H1 (cell line): ENCODE data around the gene ARL2. TPM values are rescaled to one million over a fixed set of nuclear protein-coding genes. Genes with fewer than 3 reads are reported as not detected.

Experiments
- CTCF ChIA-PET: fragments of 300-600 bp; sonication (Branson Sonifier 250); formaldehyde crosslinking; loops from one replicate; lab custom pipeline; 2021; ENCODE audit not compliant: partially characterized antibody; lab: Charles Lee
- POLR2A ChIA-PET: fragments of 300-600 bp; sonication (Branson Sonifier 250); formaldehyde crosslinking; loops from one replicate; lab custom pipeline; 2021; ENCODE audit warnings: inconsistent platforms; ENCODE audit not compliant: partially characterized antibody; lab: Charles Lee
- DNase-seq, 2 experiments: peaks; one replicate each; pipeline versions ENCODE4 v3.0.0 to v3.0.0-alpha.2; 2010 to 2022; ENCODE audit warnings: low spot score in 2 of 2, low read depth in 1 of 2, mixed read lengths in 1 of 2
- FAIRE-seq: peaks from 2 replicates; lab custom pipeline; 2011; peaks lifted over from hg19 to GRCh38; lab: Jason Lieb, UNC
- H2AFZ ChIP-seq: 2 replicates; pipeline ENCODE4 v1.8.1; 2012; ENCODE audit warnings: low read length, inconsistent platforms
- H2AK5ac ChIP-seq: 2 replicates; pipeline ENCODE4 v1.6.1; 2013; ENCODE audit warnings: low read depth, low read length
- H2BK120ac ChIP-seq: replicated peaks from 2 replicates; pipeline ENCODE3; 2013; ENCODE audit warnings: low read depth, low read length, inconsistent platforms
- H2BK12ac ChIP-seq: 2 replicates; pipeline ENCODE4 v1.6.1; 2013; ENCODE audit warnings: low read depth, low read length
- H2BK15ac ChIP-seq: 2 replicates; pipeline ENCODE4 v1.6.1; 2013; ENCODE audit warnings: low read length
- H2BK20ac ChIP-seq: 2 replicates; pipeline ENCODE4 v1.6.1; 2013; ENCODE audit warnings: low read length
- H2BK5ac ChIP-seq: 2 replicates; pipeline ENCODE4 v1.6.1; 2013; ENCODE audit warnings: low read depth, low read length
- H3K14ac ChIP-seq: 2 replicates; pipeline ENCODE4 v1.6.1; 2013; ENCODE audit warnings: inconsistent platforms; ENCODE audit not compliant: insufficient read length
- H3K18ac ChIP-seq: 2 replicates; pipeline ENCODE4 v1.6.1; 2013; ENCODE audit warnings: low read length; ENCODE audit errors: extremely low read depth
- H3K23ac ChIP-seq: 2 replicates; pipeline ENCODE4 v1.6.1; 2013; ENCODE audit warnings: inconsistent platforms; ENCODE audit not compliant: insufficient read length
- H3K23me2 ChIP-seq: 2 replicates; pipeline ENCODE4 v1.6.1; 2013; ENCODE audit warnings: low read depth, low read length
- H3K27ac ChIP-seq: 2 replicates; pipeline ENCODE4 v1.6.1; 2011; ENCODE audit warnings: low read depth, low read length, inconsistent platforms
- H3K27me3 ChIP-seq, 4 experiments: replicated peaks in 1 of 4; 1 replicate in 1 of 4; 2 replicates in 3 of 4; pipeline versions ENCODE4 v1.6.1 to v1.8.1; 2011 to 2013; ENCODE audit warnings: low read length in 3 of 4, mild to moderate bottlenecking in 3 of 4, inconsistent platforms in 2 of 4, mixed read lengths in 2 of 4, moderate library complexity in 1 of 4; ENCODE audit not compliant: control insufficient read depth in 3 of 4, insufficient read depth in 3 of 4; ENCODE audit errors: extremely low read depth in 1 of 4
- H3K36me3 ChIP-seq, 4 experiments: 2 replicates each; pipeline versions ENCODE4 v1.6.1 to v1.8.1; 2011 to 2013; ENCODE audit warnings: mild to moderate bottlenecking in 4 of 4, low read length in 3 of 4, moderate library complexity in 2 of 4, control low read depth in 1 of 4, inconsistent platforms in 1 of 4; ENCODE audit not compliant: insufficient read depth in 4 of 4, control insufficient read depth in 2 of 4
- H3K4ac ChIP-seq: replicated peaks from 2 replicates; pipeline ENCODE3; 2013; ENCODE audit warnings: low read length, low read depth, mixed read lengths, inconsistent platforms; ENCODE audit not compliant: insufficient read length
- H3K4me1 ChIP-seq, 4 experiments: replicated peaks in 1 of 4; 1 replicate in 1 of 4; 2 replicates in 3 of 4; pipeline versions ENCODE4 v1.6.1 to v1.8.1; 2011 to 2013; ENCODE audit warnings: low read length in 3 of 4, inconsistent platforms in 2 of 4, mixed read lengths in 1 of 4; ENCODE audit not compliant: insufficient read depth in 4 of 4, control insufficient read depth in 3 of 4
- H3K4me2 ChIP-seq, 2 experiments: 2 replicates each; pipeline versions ENCODE4 v1.6.1 to v1.8.1; 2011 to 2013; ENCODE audit warnings: low read depth in 2 of 2, low read length in 2 of 2, control low read depth in 1 of 2, inconsistent platforms in 1 of 2, mild to moderate bottlenecking in 1 of 2; ENCODE audit not compliant: insufficient read depth in 1 of 2
- H3K4me3 ChIP-seq, 4 experiments: fragments of 200-600, 300-600 bp in 1 of 4; sonication (generic), shearing (Covaris generic), sonication (Bioruptor Twin) in 1 of 4; 2 replicates each; pipeline versions ENCODE4 v1.5.1 to v1.8.1; 2011 to 2016; ENCODE audit warnings: low read length in 4 of 4, low read depth in 3 of 4, control low read depth in 2 of 4, inconsistent platforms in 2 of 4, mild to moderate bottlenecking in 2 of 4, mixed read lengths in 1 of 4, moderate library complexity in 1 of 4; ENCODE audit not compliant: insufficient read depth in 2 of 4; ENCODE audit errors: extremely low read depth in 1 of 4
- H3K56ac ChIP-seq: replicated peaks from 2 replicates; pipeline ENCODE3; 2013; ENCODE audit warnings: low read depth, mild to moderate bottlenecking, mixed read lengths, low read length, inconsistent platforms; ENCODE audit not compliant: insufficient read length
- H3K79me1 ChIP-seq: 2 replicates; pipeline ENCODE4 v1.6.1; 2013; ENCODE audit warnings: low read depth, low read length, control low read depth
- H3K79me2 ChIP-seq, 2 experiments: 2 replicates each; pipeline versions ENCODE4 v1.6.1 to v1.8.1; 2012 to 2013; ENCODE audit warnings: low read length in 2 of 2, mild to moderate bottlenecking in 2 of 2, inconsistent platforms in 1 of 2; ENCODE audit not compliant: insufficient read depth in 2 of 2, control insufficient read depth in 1 of 2
- H3K9ac ChIP-seq, 4 experiments: replicated peaks in 1 of 4; 1 replicate in 1 of 4; 2 replicates in 3 of 4; pipeline versions ENCODE4 v1.6.1 to v1.8.1; 2011 to 2013; ENCODE audit warnings: low read depth in 3 of 4, low read length in 3 of 4, control low read depth in 2 of 4, mild to moderate bottlenecking in 2 of 4, moderate library complexity in 2 of 4, inconsistent platforms in 1 of 4; ENCODE audit errors: extremely low read depth in 1 of 4
- H3K9me3 ChIP-seq, 2 experiments: 2 replicates each; pipeline versions ENCODE4 v1.6.1 to v1.8.1; 2012 to 2013; ENCODE audit warnings: mild to moderate bottlenecking in 2 of 2, moderate library complexity in 2 of 2, control low read depth in 1 of 2, inconsistent platforms in 1 of 2, low read depth in 1 of 2, low read length in 1 of 2, mixed read lengths in 1 of 2; ENCODE audit not compliant: insufficient read depth in 2 of 2
- H4K20me1 ChIP-seq, 2 experiments: replicated peaks in 1 of 2; 2 replicates each; pipeline versions ENCODE3 to v1.8.1; 2011 to 2013; ENCODE audit warnings: inconsistent platforms in 2 of 2, low read length in 2 of 2, mild to moderate bottlenecking in 1 of 2; ENCODE audit not compliant: insufficient read depth in 2 of 2, control insufficient read depth in 1 of 2
- H4K5ac ChIP-seq: 2 replicates; pipeline ENCODE4 v1.6.1; 2013; ENCODE audit warnings: low read length, low read depth, mixed read lengths, inconsistent platforms; ENCODE audit not compliant: insufficient read length
- H4K8ac ChIP-seq: 2 replicates; pipeline ENCODE4 v1.8.0; 2013; ENCODE audit warnings: mild to moderate bottlenecking, moderate library complexity, low read length, inconsistent platforms; ENCODE audit not compliant: insufficient read depth; ENCODE audit errors: extremely low read depth
- H4K91ac ChIP-seq: replicated peaks from 2 replicates; pipeline ENCODE3; 2013; ENCODE audit warnings: low read length, mixed read lengths, inconsistent platforms; ENCODE audit not compliant: insufficient read length
- JUND ChIP-seq: IDR thresholded peaks from 2 replicates; pipeline ENCODE4 v1.6.1; 2011; ENCODE audit warnings: mild to moderate bottlenecking, improper control_type of control experiment, low read length
- RBBP5 ChIP-seq: IDR thresholded peaks from 2 replicates; pipeline ENCODE4 v1.7.1; 2012; ENCODE audit warnings: low read depth, mild to moderate bottlenecking, inconsistent platforms, low read length, moderate library complexity, borderline replicate concordance
- SRF ChIP-seq: IDR thresholded peaks from 2 replicates; pipeline ENCODE4 v1.6.1; 2011; ENCODE audit warnings: mild to moderate bottlenecking, low read depth, low read length, moderate library complexity
- WGBS, 2 experiments: shearing (Covaris generic) in 1 of 2; methylation state at CpG; one replicate each; pipeline versions ENCODE4 v1.1.6 to v1.1.7; 2013 to 2015; ENCODE audit warnings: low lambda C conversion rate in 2 of 2, mixed read lengths in 2 of 2, inconsistent platforms in 1 of 2, low coverage in 1 of 2, missing lambda C conversion rate in 1 of 2; ENCODE audit not compliant: insufficient replicate concordance in 2 of 2, insufficient coverage in 1 of 2, insufficient read length in 1 of 2; ENCODE audit errors: extremely low coverage in 1 of 2, missing lambda C conversion rate in 1 of 2; 5-methylcytosine and 5-hydroxymethylcytosine counted together
- polyA plus RNA-seq, 7 experiments: library from polyadenylated mRNA; depleted of rRNA in 3 of 7; stranded (reverse) in 5 of 7; unstranded in 2 of 7; fragments of >200 nt in 5 of 7; fragments of 200-250 nt in 2 of 7; gene quantifications; 1 replicate in 5 of 7; 2 replicates in 1 of 7; 4 replicates in 1 of 7; pipeline versions ENCODE4 v1.2.1 to v1.2.3, GENCODE V29; 2011 to 2013; ENCODE audit warnings: missing spikeins in 2 of 7, mixed read lengths in 2 of 7
- total RNA-seq: library from RNA; stranded (reverse); fragmentation: NEBNext Ultra II Directional; extraction: Animal tissue kit (Norgen Biotek cat#: 25700); gene quantifications from 2 replicates; pipeline ENCODE4 v1.2.1, GENCODE V29; 2021

Gene ARL2
- total and polyA plus RNA-seq, 2 of the 8 experiments (the other 6 are each of a cell fraction or from before 2014, with no cell fraction given): 186 to 535 TPM

DNA sequence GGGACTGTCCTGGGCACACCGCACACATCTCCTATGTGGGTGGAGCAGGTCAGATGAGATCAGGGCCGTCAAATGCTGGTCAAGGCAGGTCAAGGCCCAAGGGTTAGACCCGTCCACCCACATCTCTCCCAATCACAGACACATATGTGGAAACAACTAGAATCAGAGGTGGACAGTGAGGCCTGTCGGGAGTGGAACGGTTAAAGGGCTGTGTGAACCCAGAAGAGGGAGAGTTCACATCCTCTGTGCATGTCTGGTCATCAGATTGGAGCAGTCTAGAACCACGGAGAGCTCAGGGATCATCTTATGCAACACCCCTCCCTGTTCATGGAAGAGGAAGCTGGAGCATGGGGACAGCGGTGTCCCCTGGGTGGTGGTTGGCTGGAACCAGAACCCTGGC lies 5.9 kb downstream of the ARL2 start:
- no peak for TF ChIP-seq SRF
- TF ChIP-seq JUND: no peak
- TF ChIP-seq RBBP5: no peak
- no peak overlapping the region for H3K9ac ChIP-seq
- H3K4me1 ChIP-seq: no peaks in the 10 kb centered on the region
- no peak overlapping the region for H4K8ac ChIP-seq
- H3K4me3 ChIP-seq: no peak overlapping the region
- H3K79me1 ChIP-seq: no peaks in the 10 kb centered on the region
- POLR2A ChIA-PET: no interaction called here
- H3K23ac ChIP-seq: no peak overlapping the region
- no peak overlapping the region for H2BK12ac ChIP-seq
- H2AFZ ChIP-seq: no peak overlapping the region
- no peak overlapping the region for H3K4ac ChIP-seq
- H2BK5ac ChIP-seq: no peak overlapping the region
- no peak overlapping the region for H4K5ac ChIP-seq
- H3K36me3 ChIP-seq: peaks cover 3 to 28% (median 18%) of the 10 kb centered on the region in 4 experiments; a peak in 6 of 8 replicates
- no peaks in the 10 kb centered on the region for H3K27me3 ChIP-seq
- H3K9me3 ChIP-seq: no peaks in the 10 kb centered on the region
- H2BK15ac ChIP-seq: no peak overlapping the region
- H3K14ac ChIP-seq: no peak overlapping the region
- H3K56ac ChIP-seq: no peak overlapping the region
- H2BK120ac ChIP-seq: no peak overlapping the region
- no peak for FAIRE-seq
- no peak overlapping the region for H3K4me2 ChIP-seq
- peaks cover 0 to 10% of the 10 kb centered on the region in 2 experiments; a peak in 1 of 4 replicates for H3K79me2 ChIP-seq
- H3K23me2 ChIP-seq: no peaks in the 10 kb centered on the region
- no peak for DNase-seq
- H2BK20ac ChIP-seq: no peak overlapping the region
- H4K91ac ChIP-seq: no peak overlapping the region
- CTCF ChIA-PET: interaction anchor here (2.1 kb wide), 1 partner anchor 172 kb away, joined by 4 read pairs; no protein-coding TSS in a partner anchor
- H3K18ac ChIP-seq: no peak overlapping the region
- no peak overlapping the region for H2AK5ac ChIP-seq
- H4K20me1 ChIP-seq: peaks cover 3 to 8% of the 10 kb centered on the region in 2 experiments
- H3K27ac ChIP-seq: no peak overlapping the region
- 97% methylated on average over 7 of the region's 7 CpGs; no CpG with 5 or more reads in 1 of the 2 experiments for WGBS, 2 experiments
